Ishikawa (cell line): ENCODE data around the gene PIPOX.

Source experiments
- CEBPB ChIP-seq: IDR thresholded peaks from 2 replicates; pipeline ENCODE4 v1.6.1; 2012
- CREB1 ChIP-seq: IDR thresholded peaks from 2 replicates; pipeline ENCODE4 v1.6.1; 2012; ENCODE audit warnings: low read depth
- EGR1 ChIP-seq: IDR thresholded peaks from 2 replicates; pipeline ENCODE4 v1.6.1; 2012
- EP300 ChIP-seq: IDR thresholded peaks from 2 replicates; pipeline ENCODE4 v1.6.1; 2012; ENCODE audit warnings: borderline replicate concordance
- FOXM1 ChIP-seq: IDR thresholded peaks from 2 replicates; pipeline ENCODE4 v1.6.1; 2012; ENCODE audit warnings: low read depth, borderline replicate concordance
- MAX ChIP-seq: IDR thresholded peaks from 2 replicates; pipeline ENCODE4 v1.6.1; 2012
- NFIC ChIP-seq: IDR thresholded peaks from 2 replicates; pipeline ENCODE4 v1.6.1; 2012
- RAD21 ChIP-seq: IDR thresholded peaks from 2 replicates; pipeline ENCODE4 v1.6.1; 2012; ENCODE audit warnings: low read depth
- REST ChIP-seq: IDR thresholded peaks from 2 replicates; pipeline ENCODE4 v1.6.1; 2012; ENCODE audit warnings: low read depth, mild to moderate bottlenecking
- TAF1 ChIP-seq: IDR thresholded peaks from 2 replicates; pipeline ENCODE4 v1.6.1; 2012; ENCODE audit warnings: low read depth, mild to moderate bottlenecking
- TCF12 ChIP-seq: IDR thresholded peaks from 2 replicates; pipeline ENCODE4 v1.6.1; 2012; ENCODE audit warnings: low read depth
- TEAD4 ChIP-seq: IDR thresholded peaks from 2 replicates; pipeline ENCODE4 v1.6.1; 2012
- USF1 ChIP-seq: IDR thresholded peaks from 2 replicates; pipeline ENCODE4 v1.6.1; 2012
- YY1 ChIP-seq: IDR thresholded peaks from 2 replicates; pipeline ENCODE4 v1.6.1; 2012; ENCODE audit warnings: low read depth
- ZBTB7A ChIP-seq: IDR thresholded peaks from 2 replicates; pipeline ENCODE4 v1.6.1; 2012; ENCODE audit warnings: low read depth

The PIPOX gene

GRCh38 chr17:29091606-29092289, 48.8 kb downstream of the PIPOX start:
- TF ChIP-seq EGR1, result no peak
- no peak for TF ChIP-seq USF1
- TF ChIP-seq MAX, result no peak
- TF ChIP-seq ZBTB7A, result no peak
- TF ChIP-seq TEAD4, result no peak
- TF ChIP-seq CEBPB, result no peak
- no peak for TF ChIP-seq REST
- no peak for TF ChIP-seq FOXM1
- TF ChIP-seq RAD21, result no peak
- TF ChIP-seq YY1, result no peak
- TF ChIP-seq NFIC, result no peak
- TF ChIP-seq TCF12, result no peak
- no peak for TF ChIP-seq EP300
- TF ChIP-seq TAF1, result no peak

- TF ChIP-seq EP300, result no peak
- TF ChIP-seq RAD21, result no peak
- no peak for TF ChIP-seq TCF12
- TF ChIP-seq CEBPB, result no peak
- no peak for TF ChIP-seq ZBTB7A
- TF ChIP-seq NFIC, result no peak
- TF ChIP-seq TEAD4, result no peak
- no peak for TF ChIP-seq FOXM1
Observed at GRCh38 chr17:29093090-29093871, 50.3 kb downstream of the PIPOX start.

GRCh38 chr17:29094101-29094708, 51.3 kb downstream of the PIPOX start:
- TF ChIP-seq MAX (no peak), EP300 (no peak), FOXM1 (no peak), TCF12 (no peak)

GRCh38 chr17:29095439-29095838, 52.5 kb downstream of the PIPOX start:
- TF ChIP-seq EP300, result peak; percentile 93
- TF ChIP-seq NFIC, result peak; percentile 87
- TF ChIP-seq USF1, result no peak
- no peak for TF ChIP-seq RAD21
- TF ChIP-seq YY1, result 0 out of 2 replicates have a peak, but pooled peaks have one; percentile 7
- TF ChIP-seq TAF1, result no peak
- TF ChIP-seq ZBTB7A, result no peak
- TF ChIP-seq TEAD4, result peak; percentile 88
- peak; percentile 96 for TF ChIP-seq TCF12
- peak; percentile 79 for TF ChIP-seq MAX
- TF ChIP-seq EGR1, result no peak
- TF ChIP-seq CREB1, result no peak
- TF ChIP-seq FOXM1, result peak; percentile 87
- TF ChIP-seq REST, result no peak

- TF ChIP-seq EP300 (peak; percentile 36; the same call in 1 of the 2 replicates), FOXM1 (no peak), TEAD4 (peak; percentile 22; the same call in 1 of the 2 replicates), CREB1 (no peak), NFIC (0 out of 2 replicates have a peak, but pooled peaks have one; percentile 31)
Observed at GRCh38 chr17:29096094-29096493, 53.2 kb downstream of the PIPOX start.
